Left hindlimb (tissue), 1 donor: ENCODE results near the gene PFKM.

Experiments used
- DNase-seq: peaks from one replicate; pipeline ENCODE4 v3.0.0-alpha.2; 2018

Gene PFKM

GRCh38 chr12:48157889-48158370 is 38.8 kb downstream of the PFKM start:
- DNase-seq: no peak

GRCh38 chr12:48160046-48160445 is 40.9 kb downstream of the PFKM start:
- no peak for DNase-seq

- DNase-seq: no peak
Measured at GRCh38 chr12:48160807-48161206, 41.6 kb downstream of the PFKM start.

- no peak for DNase-seq
Measured at GRCh38 chr12:48163150-48163747, 44.1 kb downstream of the PFKM start.

- DNase-seq: no peak
Measured at GRCh38 chr12:48164451-48164850, 45.3 kb downstream of the PFKM start.

- no peak for DNase-seq
Measured at GRCh38 chr12:48165089-48165981, 46.2 kb downstream of the PFKM start.

GRCh38 chr12:48169011-48169410 is 49.8 kb downstream of the PFKM start:
- DNase-seq: no peak

GRCh38 chr12:48175613-48176416 is 56.7 kb downstream of the PFKM start:
- no peak for DNase-seq

GRCh38 chr12:48176417-48176751 is 57.2 kb downstream of the PFKM start:
- no peak for DNase-seq

GRCh38 chr12:48177982-48178381 is 58.8 kb downstream of the PFKM start:
- DNase-seq: no peak

- DNase-seq: no peak
Measured at GRCh38 chr12:48179466-48179865, 60.3 kb downstream of the PFKM start.

- DNase-seq: no peak
Measured at GRCh38 chr12:48180424-48180823, 61.3 kb downstream of the PFKM start.

GRCh38 chr12:48180857-48181495 is 61.8 kb downstream of the PFKM start:
- no peak for DNase-seq

- no peak for DNase-seq
Measured at GRCh38 chr12:48182631-48183030, 63.5 kb downstream of the PFKM start.

GRCh38 chr12:48183091-48183875 is 64.1 kb downstream of the PFKM start, which contains the start of gene CCDC184:
CCDC184 (plus strand) TSS chr12:48183644; CDS start chr12:48184123, 479 bp downstream.
- peak; percentile 84 for DNase-seq

GRCh38 chr12:48183876-48184548 is 64.8 kb downstream of the PFKM start:
- DNase-seq: peak; percentile 54

GRCh38 chr12:48184549-48184922 is 65.4 kb downstream of the PFKM start:
- no peak for DNase-seq

- peak; percentile 34 for DNase-seq
Measured at GRCh38 chr12:48185181-48185919, 66.2 kb downstream of the PFKM start.

GRCh38 chr12:48187916-48188695 is 68.9 kb downstream of the PFKM start:
- no peak for DNase-seq
